Activated naive CD8-positive, alpha-beta T cell treated with anti-CD3 and anti-CD28 coated beads for 36 hours (primary cell): ENCODE results near the gene RDM1. TPM values are rescaled to one million over a fixed set of nuclear protein-coding genes. Genes with fewer than 3 reads are reported as not detected.

Experiments
- DNase-seq: peaks from one replicate; pipeline ENCODE4 v3.0.0; 2021
- H3K27ac Mint-ChIP-seq: one replicate; pipeline ENCODE4 v1.8.0; 2022; ENCODE audit warnings: mild to moderate bottlenecking, moderate library complexity, mixed read lengths
- H3K27me3 Mint-ChIP-seq: one replicate; pipeline ENCODE4 v1.8.0; 2022; ENCODE audit warnings: mild to moderate bottlenecking, mixed read lengths
- H3K36me3 Mint-ChIP-seq: one replicate; pipeline ENCODE4 v1.8.0; 2021; ENCODE audit warnings: mild to moderate bottlenecking, mixed read lengths
- H3K4me1 Mint-ChIP-seq: one replicate; pipeline ENCODE4 v1.8.0; 2021; ENCODE audit warnings: mixed read lengths
- H3K4me3 Mint-ChIP-seq: one replicate; pipeline ENCODE4 v1.8.0; 2022; ENCODE audit warnings: mild to moderate bottlenecking, moderate library complexity, mixed read lengths
- H3K9me3 Mint-ChIP-seq: one replicate; pipeline ENCODE4 v1.8.0; 2022; ENCODE audit warnings: mixed read lengths
- total RNA-seq, 2 experiments: library from RNA; stranded (reverse); gene quantifications; one replicate each; pipeline ENCODE4 v1.2.3, GENCODE V29; 2021

The RDM1 gene
- total RNA-seq, 2 experiments from 2014 or later = 4.3 to 5.6 TPM

- H3K4me1 Mint-ChIP-seq = peaks cover 72% of the 10 kb centered on the region
- DNase-seq = peak; percentile 55
Observed at GRCh38 chr17:35895636-35896587, 34.7 kb downstream of the RDM1 start.

GRCh38 chr17:35894206-35894605, 36.4 kb downstream of the RDM1 start:
- H3K27ac Mint-ChIP-seq = peak overlapping the region; percentile 59

More at GRCh38 chr17:35895636-35896587, 34.7 kb downstream of the RDM1 start:
- H3K4me3 Mint-ChIP-seq = peak overlapping the region; percentile 15
- peaks cover 1% of the 10 kb centered on the region for H3K9me3 Mint-ChIP-seq
- peak overlapping the region; percentile 90 for H3K27ac Mint-ChIP-seq
- H3K36me3 Mint-ChIP-seq = peaks cover 4% of the 10 kb centered on the region
- no peaks in the 10 kb centered on the region for H3K27me3 Mint-ChIP-seq

GRCh38 chr17:35893751-35894150, 36.8 kb downstream of the RDM1 start:
- H3K4me3 Mint-ChIP-seq = no peak overlapping the region
- H3K9me3 Mint-ChIP-seq = peaks cover 1% of the 10 kb centered on the region
- no peak overlapping the region for H3K27ac Mint-ChIP-seq
- DNase-seq = no peak
- H3K36me3 Mint-ChIP-seq = peaks cover 1% of the 10 kb centered on the region
- H3K27me3 Mint-ChIP-seq = no peaks in the 10 kb centered on the region
- H3K4me1 Mint-ChIP-seq = peaks cover 72% of the 10 kb centered on the region

More at GRCh38 chr17:35894206-35894605, 36.4 kb downstream of the RDM1 start:
- peaks cover 72% of the 10 kb centered on the region for H3K4me1 Mint-ChIP-seq
- no peak overlapping the region for H3K4me3 Mint-ChIP-seq
- no peaks in the 10 kb centered on the region for H3K27me3 Mint-ChIP-seq
- H3K9me3 Mint-ChIP-seq = peaks cover 1% of the 10 kb centered on the region
- no peak for DNase-seq
- peaks cover 1% of the 10 kb centered on the region for H3K36me3 Mint-ChIP-seq

- H3K4me1 Mint-ChIP-seq = peaks cover 62% of the 10 kb centered on the region
- peak overlapping the region; percentile 88 for H3K27ac Mint-ChIP-seq
Observed at GRCh38 chr17:35892091-35893035, 38.2 kb downstream of the RDM1 start.

GRCh38 chr17:35891269-35891668, 39.3 kb downstream of the RDM1 start:
- H3K27ac Mint-ChIP-seq = peak overlapping the region; percentile 1
- peaks cover 59% of the 10 kb centered on the region for H3K4me1 Mint-ChIP-seq
- no peak for DNase-seq
- peaks cover 1% of the 10 kb centered on the region for H3K36me3 Mint-ChIP-seq
- peaks cover 1% of the 10 kb centered on the region for H3K9me3 Mint-ChIP-seq
- no peak overlapping the region for H3K4me3 Mint-ChIP-seq
- no peaks in the 10 kb centered on the region for H3K27me3 Mint-ChIP-seq

More at GRCh38 chr17:35892091-35893035, 38.2 kb downstream of the RDM1 start:
- H3K9me3 Mint-ChIP-seq = peaks cover 1% of the 10 kb centered on the region
- H3K27me3 Mint-ChIP-seq = no peaks in the 10 kb centered on the region
- H3K36me3 Mint-ChIP-seq = peaks cover 1% of the 10 kb centered on the region
- DNase-seq = peak; percentile 66
- H3K4me3 Mint-ChIP-seq = peak overlapping the region; percentile 60

- Mint-ChIP-seq H3K4me3 (no peak overlapping the region), H3K4me1 (peaks cover 54% of the 10 kb centered on the region), H3K9me3 (peaks cover 1% of the 10 kb centered on the region), H3K27me3 (no peaks in the 10 kb centered on the region), H3K36me3 (peaks cover 1% of the 10 kb centered on the region), H3K27ac (peak overlapping the region; percentile 1)
- peak; percentile 58 for DNase-seq
Observed at GRCh38 chr17:35890774-35891155, 39.8 kb downstream of the RDM1 start.

- DNase-seq = no peak
- Mint-ChIP-seq H3K36me3 (peaks cover 1% of the 10 kb centered on the region), H3K27me3 (no peaks in the 10 kb centered on the region), H3K27ac (peak overlapping the region; percentile 59), H3K4me1 (peaks cover 47% of the 10 kb centered on the region), H3K4me3 (no peak overlapping the region), H3K9me3 (peaks cover 1% of the 10 kb centered on the region)
Observed at GRCh38 chr17:35889818-35890773, 40.5 kb downstream of the RDM1 start.

- Mint-ChIP-seq H3K9me3 (peaks cover 1% of the 10 kb centered on the region), H3K27me3 (no peaks in the 10 kb centered on the region), H3K4me3 (no peak overlapping the region), H3K36me3 (peaks cover 1% of the 10 kb centered on the region), H3K4me1 (peaks cover 46% of the 10 kb centered on the region), H3K27ac (peak overlapping the region; percentile 49)
- no peak for DNase-seq
Observed at GRCh38 chr17:35889241-35889640, 41.3 kb downstream of the RDM1 start.

GRCh38 chr17:35879773-35880654, 50.6 kb downstream of the RDM1 start, which contains the start of gene CCL5:
Gene CCL5, minus strand, starts transcription at chr17:35880360.
- Mint-ChIP-seq H3K27me3 (no peaks in the 10 kb centered on the region), H3K27ac (peak within 1 kb of the TSS; percentile 93), H3K9me3 (no peaks in the 10 kb centered on the region), H3K4me3 (peak within 1 kb of the TSS; percentile 71), H3K36me3 (peaks cover 4% of the 10 kb centered on the region), H3K4me1 (peaks cover 49% of the 10 kb centered on the region)
- DNase-seq = peak; percentile 64

- Mint-ChIP-seq H3K4me3 (peak overlapping the region; percentile 58), H3K9me3 (no peaks in the 10 kb centered on the region), H3K36me3 (peaks cover 4% of the 10 kb centered on the region), H3K27me3 (no peaks in the 10 kb centered on the region), H3K27ac (peak overlapping the region; percentile 93), H3K4me1 (peaks cover 51% of the 10 kb centered on the region)
- DNase-seq = no peak
Observed at GRCh38 chr17:35878361-35878760, 52.2 kb downstream of the RDM1 start.

- Mint-ChIP-seq H3K9me3 (no peaks in the 10 kb centered on the region), H3K27me3 (no peaks in the 10 kb centered on the region), H3K36me3 (peaks cover 4% of the 10 kb centered on the region), H3K4me1 (peaks cover 51% of the 10 kb centered on the region), H3K4me3 (no peak overlapping the region), H3K27ac (no peak overlapping the region)
- no peak for DNase-seq
Observed at GRCh38 chr17:35877345-35878029, 53.1 kb downstream of the RDM1 start.

GRCh38 chr17:35876534-35876933, 54.0 kb downstream of the RDM1 start:
- Mint-ChIP-seq H3K36me3 (peaks cover 7% of the 10 kb centered on the region), H3K27me3 (no peaks in the 10 kb centered on the region), H3K4me3 (no peak overlapping the region), H3K9me3 (no peaks in the 10 kb centered on the region), H3K27ac (peak overlapping the region; percentile 11), H3K4me1 (peaks cover 56% of the 10 kb centered on the region)
- no peak for DNase-seq

GRCh38 chr17:35875800-35876139, 54.8 kb downstream of the RDM1 start:
- Mint-ChIP-seq H3K27ac (peak overlapping the region; percentile 69), H3K27me3 (no peaks in the 10 kb centered on the region), H3K4me1 (peaks cover 57% of the 10 kb centered on the region), H3K9me3 (no peaks in the 10 kb centered on the region), H3K36me3 (peaks cover 7% of the 10 kb centered on the region), H3K4me3 (peak overlapping the region; percentile 19)
- no peak for DNase-seq
